Muscle of leg (tissue), 11 donors: ENCODE measurements around the gene NRP2. TPM values are rescaled to one million over a fixed set of nuclear protein-coding genes. Genes with fewer than 3 reads are reported as not detected.

ENCODE experiments used
- DNase-seq: peaks from one replicate; pipeline ENCODE4 v3.0.0; 2013
- H3K27ac ChIP-seq: one replicate; pipeline ENCODE4 v1.5.1; 2013; ENCODE audit warnings: mild to moderate bottlenecking, low read length, control low read depth
- H3K27me3 ChIP-seq: one replicate; pipeline ENCODE4 v1.6.1; 2013; ENCODE audit warnings: low read length; ENCODE audit not compliant: control insufficient read depth, insufficient read depth
- H3K36me3 ChIP-seq: one replicate; pipeline ENCODE4 v1.6.1; 2013; ENCODE audit warnings: low read length; ENCODE audit not compliant: control insufficient read depth, insufficient read depth
- H3K4me1 ChIP-seq: one replicate; pipeline ENCODE4 v1.6.1; 2013; ENCODE audit warnings: low read length; ENCODE audit not compliant: control insufficient read depth, insufficient read depth
- H3K4me3 ChIP-seq: one replicate; pipeline ENCODE4 v1.5.1; 2013; ENCODE audit warnings: low read length, control low read depth
- H3K9me3 ChIP-seq: replicated peaks from 2 replicates; pipeline ENCODE4 v1.6.1; 2013; ENCODE audit warnings: low read depth, low read length; ENCODE audit not compliant: control insufficient read depth
- WGBS: methylation state at CpG from one replicate; pipeline ENCODE4 v1.1.5; 2013; ENCODE audit warnings: missing lambda C conversion rate; ENCODE audit not compliant: insufficient coverage; 5-methylcytosine and 5-hydroxymethylcytosine counted together
- polyA plus RNA-seq, 8 donors: library from polyadenylated mRNA; unstranded; fragments of 120-200 nt; gene quantifications; one replicate each; pipeline versions ENCODE4 v1.2.1 to v1.2.3, GENCODE V29; 2013; ENCODE audit warnings: inconsistent platforms in 1 of 8, low replicate concordance in 1 of 8; ENCODE audit not compliant: insufficient read length in 8 of 8, insufficient read depth in 1 of 8
- total RNA-seq: library from RNA; stranded (reverse); fragments of 120-200 nt; gene quantifications from one replicate; pipeline ENCODE4 v1.2.4, GENCODE V29; 2013

NRP2 gene
- total and polyA plus RNA-seq, 9 donors = 11.6 to 27.9 (median 18.6) TPM

DNA sequence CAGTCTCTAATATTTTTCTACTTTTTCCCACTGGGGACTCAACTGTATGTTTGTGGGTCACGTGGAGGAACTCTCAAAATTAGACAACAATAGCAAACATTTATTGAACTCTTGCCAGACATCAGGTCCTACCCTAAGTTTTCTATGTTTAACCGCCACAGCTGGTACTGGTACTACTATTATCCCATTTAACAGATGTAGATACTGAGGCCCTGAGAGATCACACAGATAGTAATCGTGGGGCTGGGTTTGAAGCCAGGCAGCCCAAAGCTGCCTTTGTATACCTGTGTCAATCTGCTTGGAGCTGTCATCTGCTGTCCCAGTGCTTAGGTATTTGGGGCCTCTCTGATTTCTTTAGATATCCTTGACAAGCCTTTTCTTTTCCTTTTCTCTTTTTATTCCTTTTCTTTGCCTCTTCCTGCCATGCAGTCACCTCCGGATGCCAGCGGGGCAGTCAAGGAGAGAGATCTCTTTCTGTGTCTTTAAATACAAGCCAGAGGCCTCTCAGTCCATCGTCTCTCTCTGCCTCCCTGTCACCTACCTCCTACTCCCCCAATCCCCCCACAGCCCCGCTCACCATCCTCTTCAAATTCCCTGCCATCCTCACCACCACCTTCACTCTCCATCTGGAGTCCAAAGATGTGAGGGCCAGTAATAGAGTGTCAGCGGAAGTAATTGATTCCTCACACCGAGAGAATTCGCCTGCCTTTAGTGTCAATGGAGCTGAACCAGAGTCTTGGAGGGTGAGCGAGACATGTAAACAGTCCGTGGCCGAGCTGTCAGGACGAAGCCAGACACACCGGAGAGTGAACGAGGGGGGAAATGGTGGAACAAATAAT lies 23.4 kb downstream of the NRP2 start:
- H3K4me3 ChIP-seq = no peak overlapping the region
- peaks cover 2% of the 10 kb centered on the region for H3K36me3 ChIP-seq
- no peak for DNase-seq
- no peaks in the 10 kb centered on the region for H3K27me3 ChIP-seq
- H3K27ac ChIP-seq = peak overlapping the region; percentile 85
- H3K4me1 ChIP-seq = peaks cover 42% of the 10 kb centered on the region
- WGBS = 75% methylated on average over 15 of the region's 16 CpGs
- no peaks in the 10 kb centered on the region for H3K9me3 ChIP-seq

DNA sequence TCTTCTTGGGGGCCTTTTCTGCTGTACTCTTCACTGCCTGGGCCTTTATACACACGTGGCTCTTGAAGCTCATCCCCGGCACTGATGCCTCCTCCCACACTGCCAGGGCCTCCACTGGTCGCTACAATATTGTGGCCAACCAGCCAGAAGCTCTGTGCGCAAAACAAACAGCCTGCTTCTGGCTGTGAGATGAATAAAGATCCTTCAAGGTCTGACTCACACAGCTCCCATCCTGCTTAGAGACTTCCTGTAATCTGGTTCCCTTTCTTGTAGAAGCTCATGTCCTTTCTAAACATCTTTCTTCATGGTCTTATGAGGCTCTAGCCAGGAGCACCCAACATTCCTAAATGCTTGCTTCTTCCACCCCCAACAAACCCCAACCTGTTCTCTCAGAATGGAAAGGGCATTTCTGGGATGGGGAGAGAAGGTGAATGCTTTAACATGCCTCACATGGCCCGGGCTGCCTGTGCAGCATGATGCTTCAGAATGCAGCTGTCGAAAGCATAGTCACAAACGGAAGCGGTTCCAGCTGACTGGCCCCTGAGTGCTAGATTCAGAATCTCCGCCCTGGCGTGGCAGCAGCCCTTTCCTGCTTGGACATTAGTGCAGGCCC lies 24.6 kb downstream of the NRP2 start:
- Histone ChIP-seq H3K27me3 (no peaks in the 10 kb centered on the region), H3K36me3 (peaks cover 2% of the 10 kb centered on the region), H3K9me3 (no peaks in the 10 kb centered on the region), H3K27ac (peak overlapping the region; percentile 85), H3K4me1 (peaks cover 40% of the 10 kb centered on the region), H3K4me3 (no peak overlapping the region)
- WGBS = 17% methylated on average over 8 of the region's 10 CpGs
- peak; percentile 84 for DNase-seq

DNA sequence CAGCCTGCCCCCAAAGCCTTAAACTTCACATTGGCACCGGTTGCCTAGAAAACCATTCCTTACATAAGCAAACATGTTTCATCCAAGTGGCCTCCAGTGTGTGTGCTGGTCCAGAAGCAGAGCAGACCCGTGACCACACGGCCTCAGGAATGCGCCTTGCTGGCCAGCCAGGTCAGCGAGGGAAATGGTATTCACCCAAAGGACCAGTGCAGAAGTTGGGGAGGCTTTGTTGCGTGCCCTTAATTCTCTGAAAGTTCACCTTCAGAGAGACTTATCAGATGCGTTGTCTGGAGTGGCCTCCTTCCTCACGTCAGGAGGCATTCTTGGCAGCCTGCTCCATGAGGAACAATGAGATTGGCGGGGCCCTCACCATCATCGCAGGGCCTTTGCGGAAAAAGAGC lies 25.9 kb downstream of the NRP2 start:
- peaks cover 39% of the 10 kb centered on the region for H3K4me1 ChIP-seq
- 56% methylated on average over 6 of the region's 11 CpGs for WGBS
- no peaks in the 10 kb centered on the region for H3K27me3 ChIP-seq
- peak overlapping the region; percentile 23 for H3K27ac ChIP-seq
- peaks cover 2% of the 10 kb centered on the region for H3K36me3 ChIP-seq
- no peak for DNase-seq
- H3K9me3 ChIP-seq = no peaks in the 10 kb centered on the region
- H3K4me3 ChIP-seq = no peak overlapping the region

DNA sequence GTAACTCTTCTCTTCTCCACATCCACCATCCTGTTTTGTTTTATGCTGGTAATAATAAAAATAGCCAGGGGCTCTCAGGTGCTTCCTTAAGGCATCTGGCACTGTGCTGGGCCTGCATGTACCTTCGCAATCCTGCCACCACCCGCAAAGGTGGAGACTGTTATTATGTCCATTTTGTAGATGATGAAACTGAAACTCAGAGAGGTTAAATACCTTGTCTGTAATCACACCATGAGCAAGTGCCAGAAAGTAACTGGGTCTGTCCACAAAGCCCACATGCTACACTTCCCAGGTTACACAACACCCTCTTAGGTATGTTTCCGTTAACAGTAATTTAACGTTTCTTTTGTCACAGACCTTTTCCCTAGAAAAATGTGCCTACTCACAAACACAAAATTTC lies 27.0 kb downstream of the NRP2 start:
- H3K4me3 ChIP-seq = no peak overlapping the region
- no peaks in the 10 kb centered on the region for H3K27me3 ChIP-seq
- H3K9me3 ChIP-seq = no peaks in the 10 kb centered on the region
- DNase-seq = no peak
- 100% methylated on average over 1 of the region's 4 CpGs for WGBS
- H3K4me1 ChIP-seq = peaks cover 33% of the 10 kb centered on the region
- H3K36me3 ChIP-seq = peaks cover 2% of the 10 kb centered on the region
- no peak overlapping the region for H3K27ac ChIP-seq

DNA sequence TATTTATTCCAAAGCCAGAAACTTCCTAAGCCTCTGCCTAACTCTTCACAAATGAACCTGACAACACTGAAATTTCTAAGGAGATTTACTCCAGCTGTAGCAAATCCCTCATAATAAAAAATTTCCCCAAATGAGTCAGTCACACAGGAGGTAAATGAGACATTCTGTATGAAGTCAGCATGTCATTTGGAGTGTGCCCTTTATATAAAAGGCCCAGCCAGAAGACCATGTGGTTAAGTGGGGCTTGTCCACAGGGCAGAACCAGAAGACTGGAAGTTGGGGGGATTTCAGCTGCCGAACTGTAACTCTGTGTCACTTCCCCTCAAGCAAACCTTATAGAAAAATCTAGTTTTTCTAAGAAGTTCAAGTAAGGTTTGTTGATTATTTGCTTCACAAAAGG lies 30.2 kb downstream of the NRP2 start:
- no CpG with 5 or more reads among the region's 1 CpG for WGBS
- H3K36me3 ChIP-seq = no peaks in the 10 kb centered on the region
- H3K4me1 ChIP-seq = peaks cover 17% of the 10 kb centered on the region
- no peaks in the 10 kb centered on the region for H3K9me3 ChIP-seq
- no peaks in the 10 kb centered on the region for H3K27me3 ChIP-seq
- no peak for DNase-seq
- no peak overlapping the region for H3K27ac ChIP-seq
- no peak overlapping the region for H3K4me3 ChIP-seq

DNA sequence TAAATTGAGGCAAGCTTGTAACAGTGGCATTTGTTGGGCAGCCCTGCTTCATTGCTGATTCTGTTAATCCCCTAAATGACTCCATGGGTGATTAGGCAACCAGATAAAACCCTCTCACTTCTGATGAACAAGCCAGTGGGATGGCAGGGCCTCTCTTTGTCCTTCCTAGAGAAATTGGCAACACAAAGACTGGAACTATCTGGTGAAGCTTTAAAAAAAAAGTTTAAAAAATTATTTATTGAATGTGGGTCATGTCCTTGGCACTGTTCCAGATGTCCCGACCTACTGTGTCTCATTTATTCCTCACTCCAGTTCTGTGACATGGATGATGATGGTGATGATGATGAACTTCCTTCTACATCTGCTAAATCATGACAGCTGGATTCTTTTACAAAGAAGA lies 30.8 kb downstream of the NRP2 start:
- Histone ChIP-seq H3K27ac (no peak overlapping the region), H3K36me3 (no peaks in the 10 kb centered on the region), H3K4me1 (peaks cover 11% of the 10 kb centered on the region), H3K9me3 (no peaks in the 10 kb centered on the region), H3K4me3 (no peak overlapping the region), H3K27me3 (no peaks in the 10 kb centered on the region)
- no CpG with 5 or more reads among the region's 1 CpG for WGBS
- no peak for DNase-seq

DNA sequence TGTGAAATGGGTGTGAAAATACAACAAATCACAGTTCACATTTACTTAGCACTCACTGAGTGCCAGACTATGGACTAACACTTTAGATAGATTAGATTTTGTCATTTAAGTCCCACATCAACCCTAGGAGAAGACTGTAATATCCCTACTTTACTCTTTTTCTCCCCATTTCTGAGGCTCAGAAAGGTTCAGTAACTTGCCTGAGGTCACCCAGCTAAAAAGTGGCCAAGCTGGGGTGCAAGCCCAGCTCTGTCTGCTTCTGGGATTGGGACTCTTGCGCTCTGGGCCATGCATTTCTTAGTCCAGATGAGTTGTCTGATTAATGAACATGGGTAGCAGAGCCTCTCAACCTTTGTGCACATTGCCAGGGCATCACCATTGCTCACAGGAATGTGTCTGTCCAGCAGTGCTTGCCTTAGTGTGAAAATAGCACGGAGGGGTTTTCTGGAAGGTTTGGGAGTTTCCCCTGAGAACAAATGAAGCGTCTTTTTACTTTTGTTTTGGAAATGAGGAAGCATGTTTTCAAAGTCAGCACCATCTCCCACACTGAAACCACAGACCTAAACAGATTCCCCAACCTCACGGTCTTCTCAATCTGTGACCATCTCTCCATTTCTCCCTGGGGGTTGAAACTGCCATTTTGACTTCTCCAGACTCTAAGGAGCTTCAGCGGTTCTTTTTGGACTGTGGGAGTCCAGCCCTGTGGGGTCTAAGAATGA lies 31.9 kb downstream of the NRP2 start:
- peak; percentile 72 for DNase-seq
- Histone ChIP-seq H3K9me3 (no peaks in the 10 kb centered on the region), H3K36me3 (no peaks in the 10 kb centered on the region), H3K4me1 (peaks cover 5% of the 10 kb centered on the region), H3K4me3 (no peak overlapping the region), H3K27ac (no peak overlapping the region), H3K27me3 (no peaks in the 10 kb centered on the region)
- 70% methylated on average over 2 of the region's 5 CpGs for WGBS

DNA sequence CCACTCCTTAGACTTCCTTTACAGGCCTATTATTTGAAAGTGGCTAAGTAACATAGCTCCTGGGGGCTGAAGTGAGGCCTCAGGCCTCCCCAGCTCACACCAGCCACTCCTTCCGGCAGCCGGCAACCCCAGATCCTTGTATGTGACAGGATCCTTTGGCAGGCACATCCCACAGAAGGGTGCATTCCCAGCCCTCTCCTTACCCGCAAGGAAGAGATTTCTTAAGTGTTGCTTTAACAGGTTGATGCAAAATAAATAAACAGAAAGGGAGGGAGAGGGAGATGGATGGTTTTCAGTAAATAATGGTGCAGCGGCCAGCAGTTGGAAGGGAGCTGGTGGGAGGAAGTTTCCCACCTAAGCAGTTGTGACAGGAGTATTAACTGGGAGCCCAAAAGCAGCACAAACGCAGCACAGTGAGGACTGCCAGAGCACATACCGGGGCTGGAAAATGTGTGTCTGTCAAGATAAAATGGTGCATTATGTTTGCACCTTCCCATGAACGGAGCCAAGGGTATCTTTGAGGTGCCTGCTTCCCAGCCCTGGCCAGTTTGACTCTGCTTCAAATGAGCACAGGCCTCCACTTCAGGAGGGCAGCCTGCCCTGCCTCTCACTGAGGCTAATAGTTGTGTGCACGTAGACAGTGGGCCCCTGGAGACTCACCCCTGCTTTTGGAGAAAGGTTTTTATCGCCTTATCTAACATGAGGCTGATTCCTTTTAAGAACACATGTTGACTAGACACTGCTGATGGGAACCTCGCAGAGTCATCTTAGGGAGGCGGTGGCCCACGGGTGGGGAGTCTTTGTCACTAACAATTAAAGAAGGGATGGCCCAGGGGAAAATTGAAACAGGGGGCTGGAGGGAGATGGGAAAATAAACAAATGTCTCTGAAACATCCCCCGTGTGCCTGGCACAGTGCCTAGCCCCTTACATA lies 32.8 kb downstream of the NRP2 start:
- Histone ChIP-seq H3K4me3 (no peak overlapping the region), H3K4me1 (peaks cover 5% of the 10 kb centered on the region), H3K36me3 (no peaks in the 10 kb centered on the region), H3K9me3 (no peaks in the 10 kb centered on the region), H3K27ac (no peak overlapping the region), H3K27me3 (no peaks in the 10 kb centered on the region)
- WGBS = 81% methylated on average over 7 of the region's 13 CpGs
- no peak for DNase-seq

DNA sequence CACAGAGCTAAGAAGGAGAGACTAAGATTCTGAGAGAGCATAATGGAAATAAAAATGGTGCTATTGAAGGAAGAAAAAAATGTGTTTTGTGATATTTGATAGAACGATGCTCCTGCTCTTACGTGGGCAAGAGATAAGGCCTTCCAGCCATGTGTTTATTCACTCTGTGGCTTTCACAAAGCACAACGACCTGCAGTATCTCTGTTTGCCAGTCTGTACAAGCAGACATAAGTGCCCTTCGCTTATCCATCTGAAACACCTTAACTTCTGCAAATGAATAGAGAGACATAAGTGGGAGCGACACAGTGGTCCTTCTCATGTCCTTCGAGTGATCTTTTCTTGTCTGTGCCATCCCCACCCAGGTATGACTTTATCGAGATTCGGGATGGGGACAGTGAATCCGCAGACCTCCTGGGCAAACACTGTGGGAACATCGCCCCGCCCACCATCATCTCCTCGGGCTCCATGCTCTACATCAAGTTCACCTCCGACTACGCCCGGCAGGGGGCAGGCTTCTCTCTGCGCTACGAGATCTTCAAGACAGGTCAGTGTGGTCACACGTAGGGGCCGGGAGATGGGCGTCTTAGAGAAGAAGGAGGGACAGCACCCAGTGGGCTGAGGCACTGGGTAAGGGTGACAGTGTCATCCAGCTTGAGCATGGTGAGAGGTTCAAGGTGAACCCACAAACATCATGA lies 33.7 kb downstream of the NRP2 start:
- DNase-seq = no peak
- H3K27me3 ChIP-seq = no peaks in the 10 kb centered on the region
- H3K4me3 ChIP-seq = no peak overlapping the region
- no peak overlapping the region for H3K27ac ChIP-seq
- H3K4me1 ChIP-seq = peaks cover 10% of the 10 kb centered on the region
- 84% methylated on average over 11 of the region's 20 CpGs for WGBS
- H3K9me3 ChIP-seq = no peaks in the 10 kb centered on the region
- no peaks in the 10 kb centered on the region for H3K36me3 ChIP-seq
